ENCODE measurements around the gene EPHB1.
"Not testable (repeated sequence)": the region's sequence is repeated elsewhere in the genome, so short reads cannot be mapped to it uniquely, and the experiment has no call there.

EPHB1 gene

GRCh38 chr3:135199137-135199536 lies 404.1 kb downstream of the EPHB1 start:
- no peak for DNase-seq (ENCODE audit: low read depth in 2 of 2)

- no peak for DNase-seq (ENCODE audit: low read depth in 2 of 2)
Measured at GRCh38 chr3:135203026-135203425, 408.0 kb downstream of the EPHB1 start.

GRCh38 chr3:135213213-135213612 lies 418.2 kb downstream of the EPHB1 start:
- no peak for DNase-seq (ENCODE audit: low read depth in 2 of 2)

GRCh38 chr3:135213822-135214221 lies 418.8 kb downstream of the EPHB1 start:
- DNase-seq (ENCODE audit: low read depth in 2 of 2), result no peak

GRCh38 chr3:135214400-135214799 lies 419.3 kb downstream of the EPHB1 start:
- no peak for DNase-seq (ENCODE audit: low read depth in 2 of 2)

- DNase-seq (ENCODE audit: low read depth in 2 of 2), result no peak
Measured at GRCh38 chr3:135215516-135215915, 420.5 kb downstream of the EPHB1 start.

- DNase-seq (ENCODE audit: low read depth in 2 of 2), result no peak
Measured at GRCh38 chr3:135216659-135217058, 421.6 kb downstream of the EPHB1 start.

GRCh38 chr3:135217730-135218129 lies 422.7 kb downstream of the EPHB1 start:
- DNase-seq (ENCODE audit: low read depth in 2 of 2), result no peak

- DNase-seq (ENCODE audit: low read depth in 2 of 2), result no peak
Measured at GRCh38 chr3:135218304-135218703, 423.2 kb downstream of the EPHB1 start.

GRCh38 chr3:135218782-135219181 lies 423.7 kb downstream of the EPHB1 start:
- no peak for DNase-seq (ENCODE audit: low read depth in 2 of 2)

- DNase-seq (ENCODE audit: low read depth in 2 of 2), result no peak
Measured at GRCh38 chr3:135224815-135225362, 429.8 kb downstream of the EPHB1 start.

- DNase-seq (ENCODE audit: low read depth in 2 of 2), result no peak
Measured at GRCh38 chr3:135226057-135226456, 431.0 kb downstream of the EPHB1 start.

- no peak for DNase-seq (ENCODE audit: low read depth in 2 of 2)
Measured at GRCh38 chr3:135228201-135228600, 433.1 kb downstream of the EPHB1 start.

GRCh38 chr3:135229018-135229495 lies 434.0 kb downstream of the EPHB1 start:
- no peak for DNase-seq (ENCODE audit: low read depth in 2 of 2)

- no peak for DNase-seq (ENCODE audit: low read depth in 2 of 2)
Measured at GRCh38 chr3:135231737-135232136, 436.7 kb downstream of the EPHB1 start.

- no peak for DNase-seq (ENCODE audit: low read depth in 2 of 2)
Measured at GRCh38 chr3:135232226-135232625, 437.2 kb downstream of the EPHB1 start.

GRCh38 chr3:135233476-135233875 lies 438.4 kb downstream of the EPHB1 start:
- DNase-seq (ENCODE audit: low read depth in 2 of 2), result not testable (repeated sequence)

GRCh38 chr3:135235541-135235940 lies 440.5 kb downstream of the EPHB1 start:
- no peak for DNase-seq (ENCODE audit: low read depth in 2 of 2)

GRCh38 chr3:135237371-135238143 lies 442.5 kb downstream of the EPHB1 start:
- no peak for DNase-seq (ENCODE audit: low read depth in 2 of 2)

GRCh38 chr3:135238236-135238830 lies 443.3 kb downstream of the EPHB1 start:
- DNase-seq (ENCODE audit: low read depth in 2 of 2), result no peak

- DNase-seq (ENCODE audit: low read depth in 2 of 2), result no peak
Measured at GRCh38 chr3:135238871-135239614, 444.0 kb downstream of the EPHB1 start.

- no peak for DNase-seq (ENCODE audit: low read depth in 2 of 2)
Measured at GRCh38 chr3:135239615-135239884, 444.5 kb downstream of the EPHB1 start.

- DNase-seq (ENCODE audit: low read depth in 2 of 2), result no peak
Measured at GRCh38 chr3:135240426-135240825, 445.4 kb downstream of the EPHB1 start.
